Measurements from ENCODE around the gene THSD7B.

THSD7B gene

GRCh38 chr2:137202318-137202717, 437.0 kb downstream of the THSD7B start:
- Histone ChIP-seq H3K4me1 (ENCODE audit: insufficient read depth, low read length, severe bottlenecking) (no peaks in the 10 kb centered on the region), H3K9me3 (ENCODE audit: low read length) (no peaks in the 10 kb centered on the region), H3K9me2 (ENCODE audit: low read depth, low read length) (no peaks in the 10 kb centered on the region), H3F3A (ENCODE audit: insufficient read depth, low read length) (no peaks in the 10 kb centered on the region), H3K79me2 (ENCODE audit: insufficient read depth, low read length) (no peaks in the 10 kb centered on the region), H2AFZ (ENCODE audit: low read length) (no peak overlapping the region), H3K36me3 (ENCODE audit: insufficient read depth, low read length) (no peaks in the 10 kb centered on the region), H3K27ac (ENCODE audit: low read depth, low read length, poor library complexity, severe bottlenecking) (no peak overlapping the region), H3K27me3 (ENCODE audit: insufficient read depth, low read length) (no peaks in the 10 kb centered on the region), H3K4me3 (ENCODE audit: low read depth, low read length, poor library complexity, severe bottlenecking) (no peak overlapping the region), H4K20me1 (ENCODE audit: insufficient read depth, low read length) (no peaks in the 10 kb centered on the region), H3K4me2 (ENCODE audit: low read length) (no peak overlapping the region), H3K9ac (ENCODE audit: low read length) (no peak overlapping the region)
- TF ChIP-seq EZH2 (IDR thresholded peaks at IDR 0.05; ENCODE audit: borderline replicate concordance, low read length), result no peak
- TF ChIP-seq, protein P1, sequence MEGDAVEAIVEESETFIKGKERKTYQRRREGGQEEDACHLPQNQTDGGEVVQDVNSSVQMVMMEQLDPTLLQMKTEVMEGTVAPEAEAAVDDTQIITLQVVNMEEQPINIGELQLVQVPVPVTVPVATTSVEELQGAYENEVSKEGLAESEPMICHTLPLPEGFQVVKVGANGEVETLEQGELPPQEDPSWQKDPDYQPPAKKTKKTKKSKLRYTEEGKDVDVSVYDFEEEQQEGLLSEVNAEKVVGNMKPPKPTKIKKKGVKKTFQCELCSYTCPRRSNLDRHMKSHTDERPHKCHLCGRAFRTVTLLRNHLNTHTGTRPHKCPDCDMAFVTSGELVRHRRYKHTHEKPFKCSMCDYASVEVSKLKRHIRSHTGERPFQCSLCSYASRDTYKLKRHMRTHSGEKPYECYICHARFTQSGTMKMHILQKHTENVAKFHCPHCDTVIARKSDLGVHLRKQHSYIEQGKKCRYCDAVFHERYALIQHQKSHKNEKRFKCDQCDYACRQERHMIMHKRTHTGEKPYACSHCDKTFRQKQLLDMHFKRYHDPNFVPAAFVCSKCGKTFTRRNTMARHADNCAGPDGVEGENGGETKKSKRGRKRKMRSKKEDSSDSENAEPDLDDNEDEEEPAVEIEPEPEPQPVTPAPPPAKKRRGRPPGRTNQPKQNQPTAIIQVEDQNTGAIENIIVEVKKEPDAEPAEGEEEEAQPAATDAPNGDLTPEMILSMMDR (IDR thresholded peaks at IDR 0.05; ENCODE audit: low read length), result no peak

DNA sequence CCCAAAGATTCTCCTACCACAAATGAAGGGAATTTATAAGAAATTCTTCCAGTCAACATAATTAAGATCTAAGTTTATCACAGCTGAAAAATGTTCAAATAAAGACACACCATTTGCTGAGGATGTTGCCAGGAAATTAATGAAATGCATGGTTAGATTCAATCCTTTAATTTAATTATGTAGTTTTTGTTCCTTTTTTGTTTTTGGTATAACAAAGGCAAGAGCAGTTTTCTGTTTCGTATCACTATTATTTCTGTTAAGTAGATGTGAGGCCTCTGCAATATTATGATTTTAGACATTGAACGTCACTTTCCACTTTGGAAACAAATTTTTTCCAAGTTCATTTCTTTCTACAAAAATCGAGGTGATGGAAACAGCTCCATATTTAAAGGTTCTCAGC, 440.0 kb downstream of the THSD7B start:
- TF ChIP-seq, protein P1 (IDR thresholded peaks at IDR 0.05; ENCODE audit: low read length), result no peak
- no peak for TF ChIP-seq EZH2 (IDR thresholded peaks at IDR 0.05; ENCODE audit: borderline replicate concordance, low read length)
- Histone ChIP-seq H3K4me2 (ENCODE audit: low read length) (no peak overlapping the region), H4K20me1 (ENCODE audit: insufficient read depth, low read length) (no peaks in the 10 kb centered on the region), H3K79me2 (ENCODE audit: insufficient read depth, low read length) (no peaks in the 10 kb centered on the region), H3K4me3 (ENCODE audit: low read depth, low read length, poor library complexity, severe bottlenecking) (no peak overlapping the region), H3F3A (ENCODE audit: insufficient read depth, low read length) (no peaks in the 10 kb centered on the region), H2AFZ (ENCODE audit: low read length) (no peak overlapping the region), H3K27ac (ENCODE audit: low read depth, low read length, poor library complexity, severe bottlenecking) (no peak overlapping the region), H3K36me3 (ENCODE audit: insufficient read depth, low read length) (no peaks in the 10 kb centered on the region), H3K9ac (ENCODE audit: low read length) (no peak overlapping the region), H3K4me1 (ENCODE audit: insufficient read depth, low read length, severe bottlenecking) (no peaks in the 10 kb centered on the region), H3K27me3 (ENCODE audit: insufficient read depth, low read length) (no peaks in the 10 kb centered on the region), H3K9me3 (ENCODE audit: low read length) (no peaks in the 10 kb centered on the region), H3K9me2 (ENCODE audit: low read depth, low read length) (no peaks in the 10 kb centered on the region)

DNA sequence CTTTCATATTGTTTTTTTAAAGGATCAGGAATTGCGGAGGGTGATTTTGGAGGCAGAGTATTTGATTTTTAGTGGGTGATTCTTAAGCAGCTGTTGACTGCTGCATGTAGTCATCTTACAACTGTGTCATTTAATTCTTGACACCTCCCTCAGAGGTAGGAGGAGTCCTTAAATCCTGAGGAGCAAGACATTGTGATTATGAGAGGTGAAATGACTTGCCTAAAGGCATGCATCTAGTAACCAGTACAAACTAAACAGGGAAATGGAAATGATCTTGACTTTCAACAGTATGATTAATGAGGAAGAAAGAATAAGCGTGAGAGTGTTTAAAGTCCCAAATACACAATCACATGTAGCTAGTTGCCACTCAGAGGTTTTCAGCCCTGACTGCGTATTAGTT, 440.7 kb downstream of the THSD7B start:
- Histone ChIP-seq H3K4me2 (ENCODE audit: low read length) (no peak overlapping the region), H3K36me3 (ENCODE audit: insufficient read depth, low read length) (no peaks in the 10 kb centered on the region), H3K27me3 (ENCODE audit: insufficient read depth, low read length) (no peaks in the 10 kb centered on the region), H2AFZ (ENCODE audit: low read length) (no peak overlapping the region), H3K9ac (ENCODE audit: low read length) (no peak overlapping the region), H4K20me1 (ENCODE audit: insufficient read depth, low read length) (no peaks in the 10 kb centered on the region), H3K9me2 (ENCODE audit: low read depth, low read length) (no peaks in the 10 kb centered on the region), H3K4me1 (ENCODE audit: insufficient read depth, low read length, severe bottlenecking) (no peaks in the 10 kb centered on the region), H3K79me2 (ENCODE audit: insufficient read depth, low read length) (no peaks in the 10 kb centered on the region), H3K9me3 (ENCODE audit: low read length) (no peaks in the 10 kb centered on the region), H3F3A (ENCODE audit: insufficient read depth, low read length) (no peaks in the 10 kb centered on the region), H3K27ac (ENCODE audit: low read depth, low read length, poor library complexity, severe bottlenecking) (no peak overlapping the region), H3K4me3 (ENCODE audit: low read depth, low read length, poor library complexity, severe bottlenecking) (no peak overlapping the region)
- TF ChIP-seq, protein P1 (IDR thresholded peaks at IDR 0.05; ENCODE audit: low read length), result no peak
- no peak for TF ChIP-seq EZH2 (IDR thresholded peaks at IDR 0.05; ENCODE audit: borderline replicate concordance, low read length)
